Activated CD4-positive, alpha-beta T cell treated with anti-CD3 and anti-CD28 coated beads for 1 hour (primary cell): ENCODE measurements around the gene DDX50.
"Not testable (repeated sequence)": the region's sequence is repeated elsewhere in the genome, so short reads cannot be mapped to it uniquely, and the experiment has no call there.

Experiments
- DNase-seq: peaks from one replicate; pipeline ENCODE4 v3.0.0-alpha.2; 2020

Gene DDX50

GRCh38 chr10:68924593-68924992 lies 23.5 kb downstream of the DDX50 start:
- DNase-seq, result no peak

- DNase-seq, result no peak
These were observed 24.4 kb downstream of the DDX50 start for GRCh38 chr10:68925489-68925888.

DNA sequence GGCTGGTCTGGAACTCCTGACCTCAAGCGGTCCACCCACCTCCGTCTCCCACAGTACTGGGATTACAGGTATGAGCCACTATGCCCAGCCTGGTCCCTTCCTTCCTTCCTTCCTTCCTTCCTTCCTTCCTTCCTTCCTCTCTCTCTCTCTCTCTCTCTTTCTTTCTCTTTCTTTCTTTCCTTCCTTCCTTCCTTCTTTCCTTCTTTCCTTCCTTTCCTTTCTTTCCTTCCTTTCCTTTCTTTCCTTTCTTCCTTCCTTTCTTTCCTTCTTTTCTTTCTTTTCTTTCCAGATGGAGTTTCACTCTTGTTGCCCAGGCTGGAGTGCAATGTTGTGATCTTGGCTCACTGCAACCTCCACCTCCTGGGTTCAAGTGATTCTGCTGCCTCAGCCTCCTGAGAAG lies 28.0 kb downstream of the DDX50 start:
- DNase-seq, result not testable (repeated sequence)

DNA sequence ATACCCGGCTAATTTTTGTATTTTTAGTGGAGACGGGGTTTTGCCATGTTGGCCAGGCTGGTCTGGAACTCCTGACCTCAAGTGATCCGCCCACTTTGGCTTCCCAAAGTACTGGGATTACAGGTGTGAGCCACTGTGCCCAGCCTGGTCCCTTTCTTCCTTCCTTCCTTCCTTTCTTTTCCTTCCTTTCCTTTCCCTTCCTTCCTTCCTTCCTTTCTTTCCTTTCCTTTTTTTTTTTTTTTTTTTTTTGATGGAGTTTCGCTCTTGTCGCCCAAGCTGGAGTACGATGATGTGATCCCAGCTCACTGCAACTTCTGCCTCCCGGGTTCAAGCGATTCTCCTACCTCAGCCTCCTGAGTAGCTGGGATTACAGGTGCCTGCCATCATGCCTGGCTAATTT lies 28.8 kb downstream of the DDX50 start:
- DNase-seq, result not testable (repeated sequence)

DNA sequence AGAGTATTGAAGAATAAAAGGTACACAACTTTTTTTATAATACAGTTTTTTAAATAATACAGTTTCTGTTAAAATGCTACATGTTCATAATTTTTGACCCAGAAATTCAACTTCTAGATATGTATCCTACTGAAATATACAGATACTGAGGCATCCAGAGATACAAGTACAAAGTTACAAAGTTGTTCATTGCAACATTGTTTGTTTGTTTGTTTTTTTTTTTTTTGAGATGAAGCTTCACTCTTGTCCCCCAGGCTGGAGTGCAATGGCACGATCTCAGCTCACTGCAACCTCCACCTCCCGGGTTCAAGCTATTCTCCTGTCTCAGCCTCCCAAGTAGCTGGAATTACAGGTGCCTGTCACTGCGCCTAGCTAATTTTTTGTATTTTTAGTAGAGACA lies 31.7 kb downstream of the DDX50 start:
- DNase-seq, result not testable (repeated sequence)

- DNase-seq, result no peak
These were observed 33.9 kb downstream of the DDX50 start for GRCh38 chr10:68934994-68935393.

GRCh38 chr10:68938117-68938516 lies 37.0 kb downstream of the DDX50 start:
- DNase-seq, result no peak

DNA sequence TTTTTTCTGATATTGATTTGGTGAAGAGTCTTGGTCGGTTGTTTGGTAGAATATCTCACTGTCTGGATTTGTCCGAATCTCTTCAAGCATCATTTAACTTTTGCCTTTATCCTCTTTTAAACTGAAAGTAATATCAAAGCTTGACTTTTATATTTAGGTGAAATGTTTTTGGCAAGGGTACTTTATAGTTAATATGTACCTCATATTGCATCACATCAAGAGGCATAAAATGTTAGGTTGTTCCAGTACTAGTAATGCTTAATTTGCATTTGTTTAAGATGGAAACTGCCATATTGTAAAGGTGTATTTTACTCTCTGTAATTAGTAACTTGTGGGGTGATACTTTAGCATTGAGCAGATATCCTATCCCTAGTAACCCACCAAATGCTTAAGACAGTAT lies 37.8 kb downstream of the DDX50 start:
- no peak for DNase-seq

- DNase-seq, result not testable (repeated sequence)
These were observed 39.8 kb downstream of the DDX50 start for GRCh38 chr10:68940917-68941316.

DNA sequence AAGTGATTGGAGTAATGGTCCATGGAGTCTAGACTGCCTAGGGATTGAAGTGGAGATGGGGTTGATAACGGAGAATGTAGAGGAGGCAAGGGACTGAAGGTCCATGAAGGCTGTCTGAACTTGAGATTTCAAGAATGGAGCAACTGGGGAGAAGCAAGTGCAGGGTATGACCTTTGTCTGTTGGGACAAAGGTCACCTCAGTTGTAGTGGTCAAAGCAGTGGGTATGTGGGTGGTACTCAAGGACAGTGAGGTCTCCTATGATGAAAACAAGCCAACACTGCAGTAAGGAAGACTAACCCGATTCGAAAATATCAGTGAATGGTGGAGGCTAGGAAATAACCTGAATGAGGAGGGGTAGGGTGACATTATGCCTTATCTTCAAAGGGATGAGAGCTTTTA lies 49.5 kb downstream of the DDX50 start:
- no peak for DNase-seq

GRCh38 chr10:68954904-68955303 lies 53.8 kb downstream of the DDX50 start:
- DNase-seq, result no peak

- no peak for DNase-seq
These were observed 54.3 kb downstream of the DDX50 start for GRCh38 chr10:68955355-68955831.

GRCh38 chr10:68955832-68956532 lies 54.9 kb downstream of the DDX50 start, which contains the start of gene DDX21:
Gene DDX21 (plus strand): TSS chr10:68956170. CDS start chr10:68956226, 56 bp downstream.
- DNase-seq, result peak; percentile 83

DNA sequence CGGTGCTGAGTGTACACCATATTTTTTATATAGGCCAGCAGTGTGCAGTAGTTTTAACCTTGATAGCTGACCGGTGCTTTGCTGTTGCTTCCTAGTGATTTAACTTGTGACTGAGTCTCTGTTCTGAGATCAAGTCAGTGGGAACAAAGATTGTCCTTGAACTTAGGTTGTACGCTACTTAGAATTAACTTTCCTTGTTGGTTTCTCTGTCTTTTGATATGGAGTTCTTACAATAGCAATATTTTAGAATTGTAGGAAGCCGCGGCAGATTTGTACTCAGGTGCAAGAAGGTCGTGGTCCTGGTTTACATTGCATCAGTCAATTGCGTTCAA lies 56.1 kb downstream of the DDX50 start:
- no peak for DNase-seq

DNA sequence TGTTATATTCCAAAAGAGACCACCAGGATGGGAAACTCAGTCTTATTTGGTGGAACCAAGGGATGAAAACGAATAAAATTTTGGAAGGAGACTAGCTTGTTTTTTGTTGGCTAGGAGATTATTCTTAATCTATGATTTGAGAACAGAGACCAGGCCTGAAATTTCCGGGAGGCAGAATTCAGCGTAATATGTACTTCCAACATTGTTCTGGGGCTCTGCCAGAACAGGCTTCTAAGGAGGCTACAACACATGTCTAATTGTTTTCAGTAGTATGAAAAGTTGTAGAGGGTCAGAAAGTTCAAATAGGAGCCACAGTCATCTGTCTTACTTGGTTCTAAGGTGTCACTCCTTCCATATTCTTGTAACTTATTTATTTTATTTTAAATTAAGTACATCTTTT lies 56.5 kb downstream of the DDX50 start:
- no peak for DNase-seq

GRCh38 chr10:68959695-68960527 lies 58.8 kb downstream of the DDX50 start:
- DNase-seq, result no peak

DNA sequence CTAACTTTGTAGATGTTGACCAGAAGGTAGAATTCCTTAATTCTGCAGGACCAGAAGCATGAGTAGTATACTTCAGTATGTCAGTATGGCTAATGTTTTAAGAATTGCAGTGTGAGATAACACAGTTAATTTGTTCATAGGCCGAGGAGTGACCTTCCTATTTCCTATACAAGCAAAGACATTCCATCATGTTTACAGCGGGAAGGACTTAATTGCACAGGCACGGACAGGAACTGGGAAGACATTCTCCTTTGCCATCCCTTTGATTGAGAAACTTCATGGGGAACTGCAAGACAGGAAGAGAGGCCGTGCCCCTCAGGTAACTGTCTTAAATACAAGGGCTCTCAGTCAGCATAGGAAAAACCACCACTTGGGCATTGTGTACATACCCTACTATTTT lies 62.0 kb downstream of the DDX50 start:
- DNase-seq, result no peak

DNA sequence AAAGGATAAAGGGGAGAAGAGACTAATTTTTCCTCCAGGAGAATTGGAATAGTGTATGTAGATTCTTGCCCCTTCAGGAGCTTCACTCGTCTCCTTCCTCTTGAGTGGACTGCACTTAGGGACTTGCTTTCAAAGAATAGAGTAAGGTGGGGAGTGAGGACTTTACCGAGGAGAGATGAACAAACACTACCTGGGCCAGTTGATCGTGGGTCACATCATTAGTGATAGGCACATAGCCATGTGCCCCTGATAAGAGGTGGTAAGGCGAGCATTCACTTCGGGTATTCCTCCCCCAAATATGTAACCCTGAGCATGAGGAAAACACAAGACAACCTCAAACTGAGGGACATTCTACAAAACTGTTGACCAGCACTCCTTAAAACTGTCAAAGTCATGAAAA lies 72.9 kb downstream of the DDX50 start:
- DNase-seq, result no peak

DNA sequence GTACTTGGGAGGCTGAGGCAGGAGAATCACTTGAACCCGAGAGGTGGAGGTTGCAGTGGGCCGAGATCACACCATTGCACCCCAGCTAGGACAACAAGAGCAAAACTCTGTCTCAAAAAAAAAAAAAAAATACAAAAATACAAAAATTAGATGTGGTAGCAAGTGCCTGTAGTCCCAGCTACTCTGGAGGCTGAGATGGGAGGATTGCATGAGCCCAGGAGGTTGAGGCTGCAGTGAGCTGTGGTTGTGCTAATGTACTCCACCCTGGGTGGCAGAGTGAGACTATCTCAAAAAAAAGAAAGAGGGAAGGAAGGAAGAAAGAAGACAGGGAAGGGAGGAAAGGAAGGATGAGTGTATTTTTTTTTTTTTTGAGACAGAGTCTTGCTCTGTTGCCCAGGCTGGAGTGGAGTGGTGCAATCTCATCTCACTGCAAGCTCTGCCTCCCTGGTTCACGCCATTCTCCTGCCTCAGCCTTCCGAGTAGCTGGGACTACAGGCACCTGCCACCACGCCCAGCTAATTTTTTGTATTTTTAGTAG lies 74.9 kb downstream of the DDX50 start:
- not testable (repeated sequence) for DNase-seq

- not testable (repeated sequence) for DNase-seq
These were observed 78.6 kb downstream of the DDX50 start for GRCh38 chr10:68979738-68980137.

DNA sequence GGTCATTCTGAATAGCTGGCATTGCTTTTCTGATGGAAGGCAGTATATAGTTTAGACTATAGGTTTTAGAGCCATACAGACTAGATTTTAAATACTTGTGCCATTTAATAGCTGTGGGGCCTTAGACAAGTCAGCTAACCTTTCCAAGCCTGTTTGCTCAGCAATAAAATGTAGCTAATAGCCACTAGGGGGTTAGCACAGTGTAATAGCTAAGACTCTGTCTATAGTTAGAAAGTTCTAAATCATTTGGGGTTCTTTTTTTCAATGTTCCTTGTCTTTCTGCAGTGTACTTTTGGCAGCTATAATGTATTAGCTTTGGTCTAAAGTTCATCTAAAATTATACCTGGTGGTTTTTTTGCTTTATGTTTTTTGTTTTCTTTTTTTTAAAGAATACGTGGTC lies 80.0 kb downstream of the DDX50 start:
- DNase-seq, result no peak

DNA sequence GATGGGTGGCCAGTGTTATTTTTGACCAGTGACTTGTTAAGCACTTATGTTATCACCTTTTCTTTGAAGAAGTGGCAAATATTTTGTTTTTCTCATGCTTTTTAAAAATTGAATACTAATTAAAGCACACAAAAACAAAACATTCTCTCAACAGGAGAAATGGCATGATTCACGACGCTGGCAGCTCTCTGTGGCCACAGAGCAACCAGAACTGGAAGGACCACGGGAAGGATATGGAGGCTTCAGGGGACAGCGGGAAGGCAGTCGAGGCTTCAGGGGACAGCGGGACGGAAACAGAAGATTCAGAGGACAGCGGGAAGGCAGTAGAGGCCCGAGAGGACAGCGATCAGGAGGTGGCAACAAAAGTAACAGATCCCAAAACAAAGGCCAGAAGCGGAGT lies 81.3 kb downstream of the DDX50 start:
- no peak for DNase-seq

- DNase-seq, result no peak
These were observed 86.5 kb downstream of the DDX50 start for GRCh38 chr10:68987611-68988010.
